ENCODE data around the gene SNX11.

Gene SNX11

DNA sequence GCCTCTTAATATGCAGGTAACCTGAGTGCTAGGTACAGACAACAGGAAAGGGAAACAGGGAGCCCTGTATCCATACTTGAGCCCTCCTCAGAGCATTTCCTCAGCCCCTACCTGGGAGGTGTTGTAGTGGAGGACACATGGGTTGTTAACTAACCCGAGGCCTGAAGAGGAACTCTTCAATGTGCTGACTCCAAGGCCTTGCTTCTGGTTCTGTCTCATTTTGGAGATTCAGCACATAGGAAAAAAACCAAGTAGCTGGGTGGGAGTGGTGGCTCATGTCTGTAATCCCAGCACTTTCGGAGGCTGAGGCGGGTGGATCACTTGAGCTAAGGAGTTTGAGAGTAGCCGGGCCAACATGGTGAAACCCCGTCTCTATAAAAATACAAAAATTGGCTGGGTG is 24.8 kb downstream of the SNX11 start:
- TF ChIP-seq, protein P1, sequence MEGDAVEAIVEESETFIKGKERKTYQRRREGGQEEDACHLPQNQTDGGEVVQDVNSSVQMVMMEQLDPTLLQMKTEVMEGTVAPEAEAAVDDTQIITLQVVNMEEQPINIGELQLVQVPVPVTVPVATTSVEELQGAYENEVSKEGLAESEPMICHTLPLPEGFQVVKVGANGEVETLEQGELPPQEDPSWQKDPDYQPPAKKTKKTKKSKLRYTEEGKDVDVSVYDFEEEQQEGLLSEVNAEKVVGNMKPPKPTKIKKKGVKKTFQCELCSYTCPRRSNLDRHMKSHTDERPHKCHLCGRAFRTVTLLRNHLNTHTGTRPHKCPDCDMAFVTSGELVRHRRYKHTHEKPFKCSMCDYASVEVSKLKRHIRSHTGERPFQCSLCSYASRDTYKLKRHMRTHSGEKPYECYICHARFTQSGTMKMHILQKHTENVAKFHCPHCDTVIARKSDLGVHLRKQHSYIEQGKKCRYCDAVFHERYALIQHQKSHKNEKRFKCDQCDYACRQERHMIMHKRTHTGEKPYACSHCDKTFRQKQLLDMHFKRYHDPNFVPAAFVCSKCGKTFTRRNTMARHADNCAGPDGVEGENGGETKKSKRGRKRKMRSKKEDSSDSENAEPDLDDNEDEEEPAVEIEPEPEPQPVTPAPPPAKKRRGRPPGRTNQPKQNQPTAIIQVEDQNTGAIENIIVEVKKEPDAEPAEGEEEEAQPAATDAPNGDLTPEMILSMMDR (IDR thresholded peaks at IDR 0.05; ENCODE audit: low read depth, low read length, missing control alignments): no peak
- no peak for DNase-seq (ENCODE audit: low read depth)
- H3K4me3 ChIP-seq (ENCODE audit: low read depth, low read length): no peak overlapping the region

DNA sequence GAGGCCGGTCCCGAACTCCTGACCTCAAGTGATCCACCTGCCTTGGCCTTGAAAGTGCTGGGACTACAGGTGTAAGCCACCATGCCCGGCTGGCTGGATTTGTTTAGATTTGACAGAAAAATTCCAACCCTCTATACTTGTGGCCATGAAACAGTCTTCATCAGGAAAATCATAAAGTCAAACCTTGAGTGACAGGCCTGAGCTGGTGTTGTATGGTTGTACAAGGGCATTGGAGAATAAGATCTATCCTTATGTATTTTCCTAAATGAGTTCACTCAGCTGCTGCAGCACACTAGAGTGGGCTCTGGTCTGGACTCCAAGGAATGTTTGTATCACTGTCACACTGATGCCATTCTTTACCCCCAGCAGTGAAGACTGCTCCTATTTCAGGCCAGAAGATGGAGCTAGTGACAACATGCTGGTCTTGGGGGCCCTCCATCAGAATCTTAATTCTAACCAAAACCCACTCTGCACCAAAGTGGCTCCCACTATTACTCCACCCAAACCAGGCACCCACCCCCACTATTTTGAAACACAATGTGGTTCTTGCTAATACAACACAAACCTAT is 27.4 kb downstream of the SNX11 start:
- no peak overlapping the region for H3K4me3 ChIP-seq (ENCODE audit: low read depth, low read length)
- TF ChIP-seq, protein P1 (IDR thresholded peaks at IDR 0.05; ENCODE audit: low read depth, low read length, missing control alignments): peak; percentile 38
- no peak for DNase-seq (ENCODE audit: low read depth)

DNA sequence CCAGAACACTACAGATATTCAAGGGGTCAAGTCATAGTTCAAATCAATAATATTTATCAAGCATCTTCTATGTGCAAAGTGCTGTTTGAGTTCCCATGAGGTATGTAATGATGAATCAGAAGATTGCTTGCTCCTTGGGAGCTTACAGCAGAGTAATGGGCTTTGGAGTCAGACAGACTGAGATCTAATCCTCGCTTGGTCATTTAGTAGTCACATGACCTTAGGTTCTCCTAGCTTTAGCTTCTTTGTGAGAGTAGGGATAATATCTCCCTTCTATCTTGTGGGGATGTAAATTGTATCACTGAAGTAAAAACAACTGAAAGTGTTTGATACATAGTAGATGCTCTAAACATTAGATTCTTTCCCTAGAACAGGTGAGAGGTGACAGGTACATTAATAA is 30.1 kb downstream of the SNX11 start:
- no peak for DNase-seq (ENCODE audit: low read depth)
- H3K4me3 ChIP-seq (ENCODE audit: low read depth, low read length): no peak overlapping the region
- TF ChIP-seq, protein P1 (IDR thresholded peaks at IDR 0.05; ENCODE audit: low read depth, low read length, missing control alignments): no peak

DNA sequence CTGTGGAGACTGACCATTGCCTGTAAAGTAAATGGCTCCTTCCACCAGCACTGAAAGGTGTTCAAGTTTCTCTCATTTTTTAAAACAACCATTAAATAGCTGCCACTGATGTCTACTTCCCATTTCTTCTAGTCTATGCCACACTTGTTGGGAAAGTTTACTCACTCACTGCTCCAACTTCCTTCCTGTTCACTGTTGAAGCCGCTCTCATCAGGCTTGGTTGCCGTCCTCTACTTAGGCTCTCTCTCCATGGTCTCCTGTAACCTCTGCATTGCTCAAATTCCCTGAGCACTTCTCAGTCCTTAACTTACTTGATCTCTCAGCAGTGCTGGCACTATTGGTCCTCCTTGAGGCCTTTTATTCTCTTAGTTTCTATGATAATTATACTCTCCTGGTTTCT is 32.4 kb downstream of the SNX11 start:
- DNase-seq (ENCODE audit: low read depth): no peak
- H3K4me3 ChIP-seq (ENCODE audit: low read depth, low read length): no peak overlapping the region
- TF ChIP-seq, protein P1 (IDR thresholded peaks at IDR 0.05; ENCODE audit: low read depth, low read length, missing control alignments): no peak

DNA sequence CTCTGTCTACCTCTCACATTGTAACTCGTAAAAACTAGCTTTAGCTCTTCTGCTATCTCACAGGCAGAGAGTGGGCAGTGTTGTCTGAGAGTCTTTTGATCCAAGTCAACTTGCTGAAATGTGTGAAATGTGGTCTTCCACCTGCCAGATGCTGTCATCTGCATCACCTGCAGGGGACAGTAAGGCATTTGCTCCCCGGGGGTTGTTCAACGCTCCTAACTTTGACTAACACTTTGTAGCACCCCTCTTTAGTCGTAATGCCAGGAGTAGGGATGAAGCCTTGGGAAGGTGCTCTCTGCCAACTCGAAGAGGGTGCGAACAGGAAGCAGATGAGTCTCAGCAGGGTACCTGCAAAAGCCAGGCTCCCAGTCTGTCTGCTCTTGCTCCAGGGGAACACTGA is 36.1 kb downstream of the SNX11 start:
- no peak for DNase-seq (ENCODE audit: low read depth)
- TF ChIP-seq, protein P1 (IDR thresholded peaks at IDR 0.05; ENCODE audit: low read depth, low read length, missing control alignments): no peak
- H3K4me3 ChIP-seq (ENCODE audit: low read depth, low read length): no peak overlapping the region

DNA sequence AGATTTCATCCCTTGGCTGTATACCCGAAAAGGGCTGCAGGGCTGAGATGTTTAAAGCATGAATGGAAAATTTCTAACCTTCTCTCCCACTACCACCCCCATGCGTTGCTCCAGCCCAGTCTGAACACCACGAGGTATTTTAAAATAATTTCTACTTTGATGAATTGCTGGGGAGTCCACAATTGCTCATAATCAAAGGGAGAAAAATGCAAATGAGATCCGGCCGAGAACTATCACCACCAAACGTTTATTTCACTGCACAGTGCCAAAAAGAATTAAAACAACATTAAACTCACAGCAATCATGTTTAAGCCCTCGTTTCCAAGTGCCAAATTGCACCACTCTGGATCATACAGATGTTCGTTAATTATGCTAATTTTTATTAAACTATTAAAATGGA is 36.7 kb downstream of the SNX11 start:
- no peak for DNase-seq (ENCODE audit: low read depth)
- TF ChIP-seq, protein P1 (IDR thresholded peaks at IDR 0.05; ENCODE audit: low read depth, low read length, missing control alignments): no peak

More for the DNA sequence above, 36.7 kb downstream of the SNX11 start:
- no peak overlapping the region for H3K4me3 ChIP-seq (ENCODE audit: low read depth, low read length)
